WTC11 (cell line): ENCODE data around the gene OTUD3. TPM values are rescaled to one million over a fixed set of nuclear protein-coding genes. Genes with fewer than 3 reads are reported as not detected.
A peak's percentile ranks its signal among the peaks of the same experiment; 100 is the strongest.

Experiments
- ATAC-seq: fragments of 200-7000 bp; cut with Tn5 transposase; 2 replicates; pipeline ENCODE4 v1.10.0; 2021; ENCODE audit warnings: mild to moderate bottlenecking, moderate library complexity
- CTCF ChIA-PET: fragments of 300-600 bp; sonication (Branson Sonifier 250); formaldehyde crosslinking; loops from one replicate; lab custom pipeline; 2021; ENCODE audit warnings: antibody characterized with exemption; lab: Charles Lee
- POLR2A ChIA-PET: fragments of 350-600 bp; sonication (Branson Sonifier 250); formaldehyde crosslinking; loops from one replicate; lab custom pipeline; 2021; ENCODE audit warnings: antibody characterized with exemption; lab: Charles Lee
- DNase-seq: peaks from one replicate; pipeline ENCODE4 v3.0.0; 2021; ENCODE audit warnings: low spot score
- H3K27ac Mint-ChIP-seq: 2 replicates; pipeline ENCODE4 v1.8.0; 2021; ENCODE audit warnings: mixed read lengths
- H3K27me3 Mint-ChIP-seq: 2 replicates; pipeline ENCODE4 v1.8.0; 2021; ENCODE audit warnings: low read depth, mild to moderate bottlenecking, moderate library complexity, mixed read lengths
- H3K36me3 Mint-ChIP-seq: 2 replicates; pipeline ENCODE4 v1.8.0; 2021; ENCODE audit warnings: mixed read lengths
- H3K4me1 Mint-ChIP-seq: 2 replicates; pipeline ENCODE4 v1.8.0; 2022; ENCODE audit warnings: mixed read lengths
- H3K4me3 Mint-ChIP-seq: 2 replicates; pipeline ENCODE4 v1.8.0; 2021; ENCODE audit warnings: mild to moderate bottlenecking, moderate library complexity, mixed read lengths
- H3K9me3 Mint-ChIP-seq: 2 replicates; pipeline ENCODE4 v1.8.0; 2021; ENCODE audit warnings: mixed read lengths
- E2F4 ChIP-seq: sonication (generic); formaldehyde crosslinking; IDR thresholded peaks from 2 replicates; pipeline ENCODE4 v1.8.1; 2022; ENCODE audit warnings: low read depth, mild to moderate bottlenecking, moderate library complexity, missing genetic modification reagents, borderline replicate concordance
- FOXP1 ChIP-seq: sonication (generic); formaldehyde crosslinking; IDR thresholded peaks from 2 replicates; pipeline ENCODE4 v1.8.0; 2022; ENCODE audit warnings: missing genetic modification reagents, mild to moderate bottlenecking, moderate library complexity, borderline replicate concordance
- FOXP4 ChIP-seq: sonication (generic); formaldehyde crosslinking; IDR thresholded peaks from 2 replicates; pipeline ENCODE4 v1.8.0; 2022; ENCODE audit warnings: mild to moderate bottlenecking, missing genetic modification reagents
- GABPB1 ChIP-seq: sonication (generic); formaldehyde crosslinking; IDR thresholded peaks from 2 replicates; pipeline ENCODE4 v1.8.1; 2023; ENCODE audit warnings: mild to moderate bottlenecking, missing genetic modification reagents
- JUN ChIP-seq: sonication (generic); formaldehyde crosslinking; IDR thresholded peaks from 2 replicates; pipeline ENCODE4 v1.8.0; 2023; ENCODE audit warnings: mild to moderate bottlenecking, missing genetic modification reagents
- MYBL2 ChIP-seq: sonication (generic); formaldehyde crosslinking; IDR thresholded peaks from 2 replicates; pipeline ENCODE4 v1.8.1; 2023; ENCODE audit warnings: mild to moderate bottlenecking, moderate library complexity, missing genetic modification reagents
- RORB ChIP-seq: fragments of 250-450 bp; sonication (Bioruptor Pico); IDR thresholded peaks from 2 replicates; pipeline ENCODE4 v1.9.0; 2021; ENCODE audit warnings: mild to moderate bottlenecking
- SMAD3 ChIP-seq: sonication (generic); formaldehyde crosslinking; IDR thresholded peaks from 2 replicates; pipeline ENCODE4 v1.8.0; 2022; ENCODE audit warnings: missing genetic modification reagents, mild to moderate bottlenecking, borderline replicate concordance
- USF2 ChIP-seq: sonication (generic); formaldehyde crosslinking; IDR thresholded peaks from 2 replicates; pipeline ENCODE4 v1.8.1; 2023; ENCODE audit warnings: mild to moderate bottlenecking, missing genetic modification reagents, moderate library complexity
- ZNF232 ChIP-seq: sonication (generic); formaldehyde crosslinking; IDR thresholded peaks from 2 replicates; pipeline ENCODE4 v1.8.0; 2022; ENCODE audit warnings: mild to moderate bottlenecking, missing genetic modification reagents
- ZNF263 ChIP-seq: sonication (generic); formaldehyde crosslinking; IDR thresholded peaks from 2 replicates; pipeline ENCODE4 v1.8.1; 2022; ENCODE audit warnings: low read depth, mild to moderate bottlenecking, moderate library complexity, missing genetic modification reagents
- total RNA-seq: library from RNA; stranded (reverse); gene quantifications from 3 replicates; pipeline ENCODE4 v1.2.3, GENCODE V29; 2021
- TF ChIP-seq, protein P1 (sequence below): sonication (generic); formaldehyde crosslinking; IDR thresholded peaks from 2 replicates; pipeline ENCODE4 v1.8.1; 2022; ENCODE audit warnings: missing genetic modification reagents, borderline replicate concordance
- TF ChIP-seq, protein P2 (sequence below): sonication (generic); formaldehyde crosslinking; IDR thresholded peaks from 2 replicates; pipeline ENCODE4 v1.8.0; 2022; ENCODE audit warnings: mild to moderate bottlenecking, missing genetic modification reagents
- TF ChIP-seq, protein P3 (sequence below): sonication (generic); formaldehyde crosslinking; IDR thresholded peaks from 2 replicates; pipeline ENCODE4 v1.8.1; 2023; ENCODE audit warnings: mild to moderate bottlenecking, missing genetic modification reagents, borderline replicate concordance
- TF ChIP-seq, protein P4 (sequence below): sonication (generic); formaldehyde crosslinking; IDR thresholded peaks from 2 replicates; pipeline ENCODE4 v1.8.0; 2022; ENCODE audit warnings: missing genetic modification reagents

The OTUD3 gene
- total RNA-seq, 1 experiment from 2014 or later = 16.1 TPM

DNA sequence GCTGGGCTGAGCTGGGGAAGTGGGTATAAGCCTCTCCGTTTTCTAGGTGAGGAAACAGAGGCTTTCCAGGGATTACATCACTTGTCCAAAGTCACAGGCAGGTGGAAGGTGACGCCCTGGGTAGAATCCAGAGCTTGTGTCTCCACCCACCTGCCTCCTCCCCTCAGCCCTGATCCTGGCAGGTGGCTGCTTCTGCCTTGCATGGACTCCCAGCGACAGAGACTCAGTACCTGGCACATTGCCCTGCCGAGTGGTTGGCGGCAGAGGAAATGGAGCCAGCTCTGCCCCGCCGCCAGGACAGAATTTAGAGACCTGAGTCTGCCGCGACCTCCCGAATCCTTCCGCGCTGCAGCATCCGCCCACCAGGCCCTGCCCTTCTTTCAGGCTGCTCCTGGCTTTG is 39.1 kb downstream of the OTUD3 start:
- CTCF ChIA-PET = interaction anchor here (0.7 to 5.5 kb wide), 11 partner anchors 36 to 538 kb away, joined by 3 to 52 read pairs (median 3); no protein-coding TSS in a partner anchor
- POLR2A ChIA-PET = no interaction called here

DNA sequence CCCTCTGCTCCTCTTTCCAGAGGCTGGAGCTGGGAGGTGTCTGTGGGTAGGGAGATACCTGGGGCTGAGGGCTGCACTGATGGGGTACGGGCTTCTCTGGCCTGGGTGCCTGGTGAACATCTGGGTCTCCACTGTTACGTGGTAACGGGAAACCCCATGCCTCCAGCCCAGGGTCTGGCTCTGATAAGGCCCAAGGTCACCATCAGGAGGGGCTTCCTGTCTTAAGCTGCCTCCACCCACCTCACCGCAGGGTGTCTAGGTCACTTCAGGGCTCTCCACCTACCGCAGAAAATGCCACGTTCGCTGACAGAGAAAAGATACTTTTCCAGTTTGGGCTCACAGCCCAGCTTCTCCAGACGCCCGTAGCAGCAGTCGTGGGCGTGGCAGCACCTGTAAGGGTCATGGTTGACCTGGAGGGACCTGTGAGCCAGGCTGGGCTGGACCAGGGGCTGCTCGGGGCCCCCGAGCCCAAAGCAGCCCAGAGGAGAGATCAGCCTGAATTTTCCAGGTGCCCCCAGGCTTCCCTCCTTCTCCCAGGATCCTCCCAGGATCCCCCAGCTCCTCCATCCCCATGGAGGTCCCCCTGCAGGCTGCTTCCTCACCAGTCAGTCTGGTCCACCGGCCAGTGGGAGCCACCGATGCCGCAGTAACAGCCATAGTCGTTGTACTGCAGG is 40.0 kb downstream of the OTUD3 start:
- no peak for DNase-seq
- ATAC-seq = no peak
- Mint-ChIP-seq H3K4me1 (peaks cover 9% of the 10 kb centered on the region; the same call in 1 of the 2 replicates), H3K36me3 (no peaks in the 10 kb centered on the region), H3K4me3 (no peak overlapping the region), H3K27me3 (no peaks in the 10 kb centered on the region; the same call in 1 of the 2 replicates), H3K9me3 (peaks cover 15% of the 10 kb centered on the region; the same call in 1 of the 2 replicates), H3K27ac (no peak overlapping the region)
- CTCF ChIA-PET = interaction anchor here (0.6 to 5.5 kb wide), 8 partner anchors 53 to 509 kb away, joined by 3 to 52 read pairs (median 4); no protein-coding TSS in a partner anchor
- POLR2A ChIA-PET = no interaction called here
- no peak for TF ChIP-seq JUN (CRISPR knock-in tag)
- no peak for TF ChIP-seq ZNF232 (CRISPR knock-in tag)
- TF ChIP-seq USF2 (CRISPR knock-in tag) = no peak
- TF ChIP-seq MYBL2 (CRISPR knock-in tag) = no peak
- TF ChIP-seq, protein P1, sequence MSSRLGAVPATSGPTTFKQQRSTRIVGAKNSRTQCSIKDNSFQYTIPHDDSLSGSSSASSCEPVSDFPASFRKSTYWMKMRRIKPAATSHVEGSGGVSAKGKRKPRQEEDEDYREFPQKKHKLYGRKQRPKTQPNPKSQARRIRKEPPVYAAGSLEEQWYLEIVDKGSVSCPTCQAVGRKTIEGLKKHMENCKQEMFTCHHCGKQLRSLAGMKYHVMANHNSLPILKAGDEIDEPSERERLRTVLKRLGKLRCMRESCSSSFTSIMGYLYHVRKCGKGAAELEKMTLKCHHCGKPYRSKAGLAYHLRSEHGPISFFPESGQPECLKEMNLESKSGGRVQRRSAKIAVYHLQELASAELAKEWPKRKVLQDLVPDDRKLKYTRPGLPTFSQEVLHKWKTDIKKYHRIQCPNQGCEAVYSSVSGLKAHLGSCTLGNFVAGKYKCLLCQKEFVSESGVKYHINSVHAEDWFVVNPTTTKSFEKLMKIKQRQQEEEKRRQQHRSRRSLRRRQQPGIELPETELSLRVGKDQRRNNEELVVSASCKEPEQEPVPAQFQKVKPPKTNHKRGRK (CRISPR knock-in tag) = no peak
- TF ChIP-seq, protein P2, sequence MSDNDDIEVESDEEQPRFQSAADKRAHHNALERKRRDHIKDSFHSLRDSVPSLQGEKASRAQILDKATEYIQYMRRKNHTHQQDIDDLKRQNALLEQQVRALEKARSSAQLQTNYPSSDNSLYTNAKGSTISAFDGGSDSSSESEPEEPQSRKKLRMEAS (CRISPR knock-in tag) = no peak
- no peak for TF ChIP-seq SMAD3 (CRISPR knock-in tag)
- no peak for TF ChIP-seq E2F4 (CRISPR knock-in tag)
- TF ChIP-seq FOXP1 (CRISPR knock-in tag) = no peak

More for the DNA sequence above, 39.1 kb downstream of the OTUD3 start:
- peaks cover 7% of the 10 kb centered on the region; the same call in 1 of the 2 replicates for H3K9me3 Mint-ChIP-seq
- H3K27ac Mint-ChIP-seq = no peak overlapping the region
- H3K36me3 Mint-ChIP-seq = no peaks in the 10 kb centered on the region
- no peaks in the 10 kb centered on the region; the same call in 1 of the 2 replicates for H3K27me3 Mint-ChIP-seq
- TF ChIP-seq GABPB1 (CRISPR knock-in tag) (peak; percentile 60; the same call in 1 of the 2 replicates), FOXP4 (CRISPR knock-in tag) (no peak), ZNF263 (CRISPR knock-in tag) (no peak), RORB (CRISPR knock-in tag) (no peak)
- TF ChIP-seq, protein P3, sequence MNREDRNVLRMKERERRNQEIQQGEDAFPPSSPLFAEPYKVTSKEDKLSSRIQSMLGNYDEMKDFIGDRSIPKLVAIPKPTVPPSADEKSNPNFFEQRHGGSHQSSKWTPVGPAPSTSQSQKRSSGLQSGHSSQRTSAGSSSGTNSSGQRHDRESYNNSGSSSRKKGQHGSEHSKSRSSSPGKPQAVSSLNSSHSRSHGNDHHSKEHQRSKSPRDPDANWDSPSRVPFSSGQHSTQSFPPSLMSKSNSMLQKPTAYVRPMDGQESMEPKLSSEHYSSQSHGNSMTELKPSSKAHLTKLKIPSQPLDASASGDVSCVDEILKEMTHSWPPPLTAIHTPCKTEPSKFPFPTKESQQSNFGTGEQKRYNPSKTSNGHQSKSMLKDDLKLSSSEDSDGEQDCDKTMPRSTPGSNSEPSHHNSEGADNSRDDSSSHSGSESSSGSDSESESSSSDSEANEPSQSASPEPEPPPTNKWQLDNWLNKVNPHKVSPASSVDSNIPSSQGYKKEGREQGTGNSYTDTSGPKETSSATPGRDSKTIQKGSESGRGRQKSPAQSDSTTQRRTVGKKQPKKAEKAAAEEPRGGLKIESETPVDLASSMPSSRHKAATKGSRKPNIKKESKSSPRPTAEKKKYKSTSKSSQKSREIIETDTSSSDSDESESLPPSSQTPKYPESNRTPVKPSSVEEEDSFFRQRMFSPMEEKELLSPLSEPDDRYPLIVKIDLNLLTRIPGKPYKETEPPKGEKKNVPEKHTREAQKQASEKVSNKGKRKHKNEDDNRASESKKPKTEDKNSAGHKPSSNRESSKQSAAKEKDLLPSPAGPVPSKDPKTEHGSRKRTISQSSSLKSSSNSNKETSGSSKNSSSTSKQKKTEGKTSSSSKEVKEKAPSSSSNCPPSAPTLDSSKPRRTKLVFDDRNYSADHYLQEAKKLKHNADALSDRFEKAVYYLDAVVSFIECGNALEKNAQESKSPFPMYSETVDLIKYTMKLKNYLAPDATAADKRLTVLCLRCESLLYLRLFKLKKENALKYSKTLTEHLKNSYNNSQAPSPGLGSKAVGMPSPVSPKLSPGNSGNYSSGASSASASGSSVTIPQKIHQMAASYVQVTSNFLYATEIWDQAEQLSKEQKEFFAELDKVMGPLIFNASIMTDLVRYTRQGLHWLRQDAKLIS (CRISPR knock-in tag) = no peak
- TF ChIP-seq, protein P4, sequence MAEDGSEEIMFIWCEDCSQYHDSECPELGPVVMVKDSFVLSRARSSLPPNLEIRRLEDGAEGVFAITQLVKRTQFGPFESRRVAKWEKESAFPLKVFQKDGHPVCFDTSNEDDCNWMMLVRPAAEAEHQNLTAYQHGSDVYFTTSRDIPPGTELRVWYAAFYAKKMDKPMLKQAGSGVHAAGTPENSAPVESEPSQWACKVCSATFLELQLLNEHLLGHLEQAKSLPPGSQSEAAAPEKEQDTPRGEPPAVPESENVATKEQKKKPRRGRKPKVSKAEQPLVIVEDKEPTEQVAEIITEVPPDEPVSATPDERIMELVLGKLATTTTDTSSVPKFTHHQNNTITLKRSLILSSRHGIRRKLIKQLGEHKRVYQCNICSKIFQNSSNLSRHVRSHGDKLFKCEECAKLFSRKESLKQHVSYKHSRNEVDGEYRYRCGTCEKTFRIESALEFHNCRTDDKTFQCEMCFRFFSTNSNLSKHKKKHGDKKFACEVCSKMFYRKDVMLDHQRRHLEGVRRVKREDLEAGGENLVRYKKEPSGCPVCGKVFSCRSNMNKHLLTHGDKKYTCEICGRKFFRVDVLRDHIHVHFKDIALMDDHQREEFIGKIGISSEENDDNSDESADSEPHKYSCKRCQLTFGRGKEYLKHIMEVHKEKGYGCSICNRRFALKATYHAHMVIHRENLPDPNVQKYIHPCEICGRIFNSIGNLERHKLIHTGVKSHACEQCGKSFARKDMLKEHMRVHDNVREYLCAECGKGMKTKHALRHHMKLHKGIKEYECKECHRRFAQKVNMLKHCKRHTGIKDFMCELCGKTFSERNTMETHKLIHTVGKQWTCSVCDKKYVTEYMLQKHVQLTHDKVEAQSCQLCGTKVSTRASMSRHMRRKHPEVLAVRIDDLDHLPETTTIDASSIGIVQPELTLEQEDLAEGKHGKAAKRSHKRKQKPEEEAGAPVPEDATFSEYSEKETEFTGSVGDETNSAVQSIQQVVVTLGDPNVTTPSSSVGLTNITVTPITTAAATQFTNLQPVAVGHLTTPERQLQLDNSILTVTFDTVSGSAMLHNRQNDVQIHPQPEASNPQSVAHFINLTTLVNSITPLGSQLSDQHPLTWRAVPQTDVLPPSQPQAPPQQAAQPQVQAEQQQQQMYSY (CRISPR knock-in tag) = no peak
- DNase-seq (no peak), ATAC-seq (no peak)
- H3K4me1 Mint-ChIP-seq = peaks cover 9% of the 10 kb centered on the region; the same call in 1 of the 2 replicates
- H3K4me3 Mint-ChIP-seq = no peak overlapping the region
